OCI-LY7 (cell line): ENCODE results near the gene LSS.

Experiments used
- EZH2phosphoT487 ChIP-seq: fragments of 200-600 bp; sonication (generic); IDR thresholded peaks from 2 replicates; pipeline ENCODE4 v1.6.1; 2018; ENCODE audit warnings: low read depth, borderline replicate concordance, mild to moderate bottlenecking, mixed run types, antibody characterized with exemption, low read length, moderate library complexity, mixed read lengths
- TF ChIP-seq, protein P1 (sequence below): fragments of 200-600 bp; sonication (generic); conservative IDR thresholded peaks from 2 replicates; pipeline ENCODE4 v1.5.1; 2014; ENCODE audit warnings: mild to moderate bottlenecking, antibody characterized with exemption, low read length, moderate library complexity, mixed read lengths

DNA sequence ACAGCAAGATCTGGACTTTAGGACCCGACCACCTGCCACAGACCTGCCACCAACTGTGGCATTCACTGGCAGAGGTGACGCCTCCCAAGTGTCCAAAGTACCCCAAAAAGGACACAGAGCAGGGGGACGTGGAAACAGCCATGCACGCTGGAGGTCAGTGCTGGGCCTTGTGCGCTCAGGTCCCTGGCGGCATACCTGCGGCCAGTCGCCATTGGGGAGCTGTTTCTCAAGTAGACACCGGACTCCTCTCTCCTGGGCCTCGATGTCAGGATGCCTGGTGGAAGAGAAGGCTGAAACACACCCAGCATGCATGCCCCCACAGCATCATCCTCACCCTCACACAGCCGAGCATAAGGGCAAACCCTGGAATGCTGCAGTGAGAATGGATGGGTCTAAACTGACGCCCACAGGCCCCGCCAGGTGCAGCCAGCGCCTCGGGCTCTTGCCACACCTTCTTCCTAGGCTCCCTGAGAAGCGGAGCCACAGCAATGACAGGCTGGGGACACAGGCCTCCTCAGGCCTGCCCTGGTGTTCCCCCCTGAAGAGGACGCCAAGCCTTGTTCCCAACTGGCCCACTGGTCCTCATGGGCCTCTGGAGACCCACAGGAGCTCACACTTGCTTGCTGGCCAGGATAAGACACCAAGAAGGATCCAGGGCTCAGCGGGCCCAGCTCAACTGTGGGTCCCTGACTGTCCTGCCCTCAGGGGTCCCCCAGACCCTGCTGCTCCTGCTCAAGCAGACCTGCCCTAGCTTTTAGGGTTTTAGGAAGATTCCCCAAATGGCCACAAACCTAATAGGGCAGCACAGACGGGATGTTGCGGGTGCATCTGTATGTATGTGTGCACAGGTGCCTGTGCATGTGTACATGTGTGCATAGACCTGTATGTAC is 36.6 kb downstream of the LSS start:
- TF ChIP-seq, protein P1, sequence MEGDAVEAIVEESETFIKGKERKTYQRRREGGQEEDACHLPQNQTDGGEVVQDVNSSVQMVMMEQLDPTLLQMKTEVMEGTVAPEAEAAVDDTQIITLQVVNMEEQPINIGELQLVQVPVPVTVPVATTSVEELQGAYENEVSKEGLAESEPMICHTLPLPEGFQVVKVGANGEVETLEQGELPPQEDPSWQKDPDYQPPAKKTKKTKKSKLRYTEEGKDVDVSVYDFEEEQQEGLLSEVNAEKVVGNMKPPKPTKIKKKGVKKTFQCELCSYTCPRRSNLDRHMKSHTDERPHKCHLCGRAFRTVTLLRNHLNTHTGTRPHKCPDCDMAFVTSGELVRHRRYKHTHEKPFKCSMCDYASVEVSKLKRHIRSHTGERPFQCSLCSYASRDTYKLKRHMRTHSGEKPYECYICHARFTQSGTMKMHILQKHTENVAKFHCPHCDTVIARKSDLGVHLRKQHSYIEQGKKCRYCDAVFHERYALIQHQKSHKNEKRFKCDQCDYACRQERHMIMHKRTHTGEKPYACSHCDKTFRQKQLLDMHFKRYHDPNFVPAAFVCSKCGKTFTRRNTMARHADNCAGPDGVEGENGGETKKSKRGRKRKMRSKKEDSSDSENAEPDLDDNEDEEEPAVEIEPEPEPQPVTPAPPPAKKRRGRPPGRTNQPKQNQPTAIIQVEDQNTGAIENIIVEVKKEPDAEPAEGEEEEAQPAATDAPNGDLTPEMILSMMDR: no peak
- no peak for TF ChIP-seq EZH2phosphoT487
